SK-N-SH (cell line): ENCODE results near the gene TRIM69. TPM values are rescaled to one million over a fixed set of nuclear protein-coding genes. Genes with fewer than 3 reads are reported as not detected.

Source experiments
- CTCF ChIA-PET: fragments of 300-600, 350-600 bp; formaldehyde crosslinking; extraction: SDS; loops from one replicate; lab custom pipeline; 2021; lab: Yijun Ruan, JAX
- POLR2A ChIA-PET: fragments of 350-600 bp; sonication (Branson Sonifier 250); formaldehyde crosslinking; extraction: SDS; loops from one replicate; lab custom pipeline; 2020; ENCODE audit warnings: antibody characterized with exemption, inconsistent platforms; lab: Yijun Ruan, JAX
- DNase-seq: peaks from one replicate; pipeline ENCODE4 v3.0.0; 2012
- H2AFZ ChIP-seq: fragments of 200-600 bp; sonication (generic); 2 replicates; pipeline ENCODE4 v1.8.1; 2016; ENCODE audit warnings: antibody characterized with exemption, mild to moderate bottlenecking, low read depth
- H3F3A ChIP-seq: fragments of 200-600 bp; sonication (generic); replicated peaks from 2 replicates; pipeline ENCODE3; 2016; ENCODE audit warnings: antibody characterized with exemption, mild to moderate bottlenecking; ENCODE audit not compliant: insufficient read depth
- H3K27ac ChIP-seq, 2 experiments: fragments of 200-500 bp in 1 of 2; fragments of 200-600 bp in 1 of 2; sonication (Bioruptor generic) in 1 of 2; sonication (generic), shearing (Covaris generic) in 1 of 2; 2 replicates each; pipeline versions ENCODE4 v1.5.1 to v1.6.1; 2014 to 2016; ENCODE audit warnings: low read depth in 2 of 2, inconsistent platforms in 1 of 2, low read length in 1 of 2, mild to moderate bottlenecking in 1 of 2, mixed read lengths in 1 of 2
- H3K27me3 ChIP-seq: fragments of 200-600 bp; sonication (generic), shearing (Covaris generic); 2 replicates; pipeline ENCODE4 v1.6.1; 2016; ENCODE audit warnings: mixed run types; ENCODE audit not compliant: insufficient read depth
- H3K36me3 ChIP-seq, 2 experiments: fragments of 200-500 bp in 1 of 2; fragments of 200-600 bp in 1 of 2; sonication (Bioruptor generic) in 1 of 2; sonication (generic) in 1 of 2; replicated peaks in 1 of 2; 2 replicates each; pipeline versions ENCODE3 to v1.5.1; 2014 to 2016; ENCODE audit warnings: low read length in 1 of 2, mild to moderate bottlenecking in 1 of 2; ENCODE audit not compliant: insufficient read depth in 2 of 2, control insufficient read depth in 1 of 2
- H3K4me1 ChIP-seq, 2 experiments: fragments of 200-500 bp in 1 of 2; fragments of 200-600 bp in 1 of 2; sonication (Bioruptor generic) in 1 of 2; sonication (generic), shearing (Covaris generic) in 1 of 2; 2 replicates each; pipeline versions ENCODE4 v1.5.1 to v1.6.1; 2014 to 2016; ENCODE audit warnings: low read depth in 1 of 2, low read length in 1 of 2, mixed run types in 1 of 2; ENCODE audit not compliant: insufficient read depth in 2 of 2, control insufficient read depth in 1 of 2
- H3K4me2 ChIP-seq: fragments of 200-600 bp; sonication (generic), shearing (Covaris generic); 2 replicates; pipeline ENCODE4 v1.6.1; 2017; ENCODE audit warnings: mixed run types
- H3K4me3 ChIP-seq, 2 experiments: fragments of 200-500 bp in 1 of 2; fragments of 200-600 bp in 1 of 2; sonication (Bioruptor generic) in 1 of 2; sonication (generic), shearing (Covaris generic) in 1 of 2; 2 replicates each; pipeline versions ENCODE4 v1.5.1 to v1.8.1; 2014 to 2016; ENCODE audit warnings: low read depth in 2 of 2, inconsistent platforms in 1 of 2, low read length in 1 of 2, mild to moderate bottlenecking in 1 of 2, mixed read lengths in 1 of 2, moderate library complexity in 1 of 2
- H3K79me2 ChIP-seq: fragments of 200-600 bp; sonication (generic); 2 replicates; pipeline ENCODE4 v1.8.1; 2017; ENCODE audit warnings: mild to moderate bottlenecking; ENCODE audit not compliant: insufficient read depth
- H3K9ac ChIP-seq: fragments of 200-600 bp; sonication (generic); 2 replicates; pipeline ENCODE4 v1.6.1; 2017; ENCODE audit warnings: mixed run types
- H3K9me2 ChIP-seq: fragments of 200-600 bp; sonication (generic); 2 replicates; pipeline ENCODE4 v1.6.1; 2017; ENCODE audit warnings: mixed run types
- H3K9me3 ChIP-seq: fragments of 200-600 bp; sonication (generic); 2 replicates; pipeline ENCODE4 v1.6.1; 2017; ENCODE audit warnings: mixed run types, mild to moderate bottlenecking, moderate library complexity
- H4K20me1 ChIP-seq: fragments of 200-600 bp; sonication (generic); 2 replicates; pipeline ENCODE4 v1.6.1; 2017; ENCODE audit warnings: mild to moderate bottlenecking, mixed run types; ENCODE audit not compliant: insufficient read depth
- FOXM1 ChIP-seq: IDR thresholded peaks from 2 replicates; pipeline ENCODE4 v1.4.0; 2012; ENCODE audit warnings: low read depth, mild to moderate bottlenecking
- GABPA ChIP-seq: IDR thresholded peaks from 2 replicates; pipeline ENCODE4 v1.4.0; 2012; ENCODE audit warnings: low read depth, mild to moderate bottlenecking
- NFIC ChIP-seq: IDR thresholded peaks from 2 replicates; pipeline ENCODE4 v1.4.0; 2012; ENCODE audit warnings: borderline replicate concordance
- RAD21 ChIP-seq: IDR thresholded peaks from 2 replicates; pipeline ENCODE4 v1.6.1; 2012; ENCODE audit warnings: mild to moderate bottlenecking, low read length
- RCOR1 ChIP-seq: fragments of 150-350 bp; IDR thresholded peaks from 2 replicates; pipeline ENCODE4 v1.6.1; 2017; ENCODE audit warnings: antibody characterized with exemption, low read length
- RFX5 ChIP-seq: IDR thresholded peaks from 2 replicates; pipeline ENCODE4 v1.6.1; 2012; ENCODE audit warnings: mild to moderate bottlenecking, improper control_type of control experiment, low read length
- RXRA ChIP-seq: IDR thresholded peaks from 2 replicates; pipeline ENCODE4 v1.4.0; 2012; ENCODE audit warnings: low read depth, mild to moderate bottlenecking, borderline replicate concordance
- SMC3 ChIP-seq: IDR thresholded peaks from 2 replicates; pipeline ENCODE4 v1.6.1; 2012; ENCODE audit warnings: low read depth, low read length, improper control_type of control experiment
- WGBS: methylation state at CpG from one replicate; pipeline ENCODE4 v1.1.6; 2017; ENCODE audit warnings: low lambda C conversion rate; 5-methylcytosine and 5-hydroxymethylcytosine counted together
- polyA plus RNA-seq, 3 experiments: library from polyadenylated mRNA; depleted of rRNA; stranded (reverse); fragments of >200 nt; gene quantifications; 2 replicates each; pipeline ENCODE4 v1.2.3, GENCODE V29; 2012
- TF ChIP-seq, protein P1 (sequence below): fragments of 200-600 bp; sonication (generic); IDR thresholded peaks from 2 replicates; pipeline ENCODE4 v1.6.1; 2017; ENCODE audit warnings: antibody characterized with exemption, mild to moderate bottlenecking, moderate library complexity

The TRIM69 gene
- polyA plus RNA-seq, 1 of the 3 experiments (the other 2 are of a cell fraction): 9.7 TPM

DNA sequence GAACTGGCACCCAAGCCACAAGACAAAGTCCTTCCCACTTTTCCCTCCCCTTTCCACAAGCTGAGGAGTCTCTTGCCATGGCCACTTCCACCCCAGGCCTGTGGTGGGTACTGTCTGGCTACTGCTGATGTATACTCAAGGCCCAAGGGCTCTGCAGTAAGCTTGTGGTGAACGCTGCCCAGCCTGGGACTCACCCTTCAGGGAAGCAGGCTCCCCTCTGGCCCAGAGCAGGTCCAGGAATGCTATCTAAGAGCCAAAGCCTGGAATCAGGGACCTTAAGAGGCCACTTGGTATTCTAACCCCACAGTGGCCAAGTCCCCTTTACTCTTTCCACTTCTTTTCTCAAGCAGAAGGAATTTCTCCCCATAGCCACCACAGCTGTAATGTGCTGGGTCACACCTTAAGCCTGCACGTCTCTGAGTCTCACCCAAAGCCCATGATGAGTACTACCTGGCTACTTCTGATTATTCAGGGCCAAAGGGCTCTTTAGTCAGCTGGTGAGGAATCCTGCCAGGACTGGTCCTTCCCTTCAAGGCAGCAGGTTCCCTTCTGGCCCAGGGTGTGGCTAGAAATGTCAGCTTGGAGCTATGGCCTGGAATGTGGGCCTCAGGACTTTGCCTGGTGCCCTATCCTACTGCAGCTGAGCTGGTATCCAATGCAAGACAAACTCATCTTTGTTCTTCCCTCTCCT, 29.2 kb upstream of the TRIM69 start:
- DNase-seq: no peak
- H2AFZ ChIP-seq: no peak overlapping the region
- no peaks in the 10 kb centered on the region for H3K9me2 ChIP-seq
- TF ChIP-seq GABPA (no peak), FOXM1 (no peak)
- TF ChIP-seq, protein P1, sequence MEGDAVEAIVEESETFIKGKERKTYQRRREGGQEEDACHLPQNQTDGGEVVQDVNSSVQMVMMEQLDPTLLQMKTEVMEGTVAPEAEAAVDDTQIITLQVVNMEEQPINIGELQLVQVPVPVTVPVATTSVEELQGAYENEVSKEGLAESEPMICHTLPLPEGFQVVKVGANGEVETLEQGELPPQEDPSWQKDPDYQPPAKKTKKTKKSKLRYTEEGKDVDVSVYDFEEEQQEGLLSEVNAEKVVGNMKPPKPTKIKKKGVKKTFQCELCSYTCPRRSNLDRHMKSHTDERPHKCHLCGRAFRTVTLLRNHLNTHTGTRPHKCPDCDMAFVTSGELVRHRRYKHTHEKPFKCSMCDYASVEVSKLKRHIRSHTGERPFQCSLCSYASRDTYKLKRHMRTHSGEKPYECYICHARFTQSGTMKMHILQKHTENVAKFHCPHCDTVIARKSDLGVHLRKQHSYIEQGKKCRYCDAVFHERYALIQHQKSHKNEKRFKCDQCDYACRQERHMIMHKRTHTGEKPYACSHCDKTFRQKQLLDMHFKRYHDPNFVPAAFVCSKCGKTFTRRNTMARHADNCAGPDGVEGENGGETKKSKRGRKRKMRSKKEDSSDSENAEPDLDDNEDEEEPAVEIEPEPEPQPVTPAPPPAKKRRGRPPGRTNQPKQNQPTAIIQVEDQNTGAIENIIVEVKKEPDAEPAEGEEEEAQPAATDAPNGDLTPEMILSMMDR: no peak
- TF ChIP-seq, all 33 proteins: peak for 0
- Histone ChIP-seq H3K9ac (no peak overlapping the region), H3K4me1 (no peaks in the 10 kb centered on the region), H3K27me3 (no peaks in the 10 kb centered on the region), H3K9me3 (no peaks in the 10 kb centered on the region; the same call in 1 of the 2 replicates), H3F3A (peaks cover 6% of the 10 kb centered on the region), H4K20me1 (no peaks in the 10 kb centered on the region), H3K36me3 (no peaks in the 10 kb centered on the region), H3K27ac (no peak overlapping the region), H3K4me3 (no peak overlapping the region), H3K79me2 (peaks cover 7% of the 10 kb centered on the region; the same call in 1 of the 2 replicates), H3K4me2 (no peak overlapping the region)
- POLR2A ChIA-PET: interaction anchor here (2.0 kb wide), 1 partner anchor 44 kb away, joined by 5 read pairs; the partner anchor contains the start of gene SPG11
- 74% methylated on average over 2 of the region's 2 CpGs for WGBS
- CTCF ChIA-PET: interaction anchor here (0.7 to 11.4 kb wide), 4 partner anchors 11 to 43 kb away, joined by 3 to 117 read pairs (median 3); partner anchors contain the start of gene TRIM69

DNA sequence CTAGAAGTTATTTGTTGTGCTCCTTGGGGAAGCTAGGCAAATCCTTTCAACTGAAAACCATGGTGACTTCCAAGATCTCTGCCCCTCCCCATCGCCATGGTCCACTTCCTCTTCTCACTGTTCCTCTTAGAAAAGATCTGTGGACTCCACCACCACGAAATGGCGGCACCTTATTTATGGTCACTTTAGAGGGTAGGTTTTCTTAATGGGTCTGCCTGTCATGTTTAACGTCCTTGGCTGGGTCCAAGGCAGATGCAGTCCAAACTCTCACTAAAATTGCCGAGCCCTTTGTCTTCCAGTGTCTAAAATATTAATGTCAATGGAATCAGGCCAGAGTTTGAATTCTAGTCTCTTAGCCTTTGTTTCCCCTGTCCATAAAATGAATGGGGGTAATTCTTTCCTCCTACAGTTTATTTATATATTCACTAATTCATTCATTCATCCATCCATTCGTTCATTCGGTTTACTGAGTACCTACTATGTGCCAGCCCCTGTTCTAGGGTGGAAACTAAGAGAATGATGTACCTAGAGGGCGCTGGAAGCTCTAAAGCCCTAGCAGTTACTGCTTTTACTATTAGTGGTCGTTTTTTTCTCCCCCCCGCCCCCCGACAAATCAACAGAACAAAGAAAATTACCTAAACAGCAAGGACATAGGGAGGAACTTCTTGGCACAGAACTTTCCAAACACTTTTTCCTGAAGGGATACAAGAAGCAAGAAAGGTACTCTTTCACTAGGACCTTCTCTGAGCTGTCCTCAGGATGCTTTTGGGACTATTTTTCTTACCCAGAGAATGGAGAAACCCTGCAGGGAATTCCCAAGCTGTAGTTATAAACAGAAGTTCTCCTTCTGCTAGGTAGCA, 25.9 kb upstream of the TRIM69 start:
- Histone ChIP-seq H3K4me2 (peak overlapping the region; percentile 66), H3K9ac (peak overlapping the region; percentile 95), H4K20me1 (peaks cover 12% of the 10 kb centered on the region; the same call in 1 of the 2 replicates), H3K79me2 (peaks cover 41% of the 10 kb centered on the region), H3F3A (peaks cover 6% of the 10 kb centered on the region), H3K4me1 (no peaks in the 10 kb centered on the region; a peak in 1 of 4 replicates), H3K9me3 (no peaks in the 10 kb centered on the region), H3K9me2 (no peaks in the 10 kb centered on the region), H3K27ac (peak overlapping the region; percentile 87 to 89), H3K4me3 (peak overlapping the region; percentile 74 to 99), H3K36me3 (peaks cover 4 to 5% of the 10 kb centered on the region in 2 experiments), H2AFZ (peak overlapping the region; percentile 99), H3K27me3 (no peaks in the 10 kb centered on the region)
- WGBS: 35% methylated on average over 11 of the region's 11 CpGs
- CTCF ChIA-PET: interaction anchor here (0.6 to 11.4 kb wide), 13 partner anchors 12 to 170 kb away, joined by 3 to 117 read pairs (median 4); partner anchors contain the start of genes SPG11 and TRIM69
- TF ChIP-seq, protein P1: peak; percentile 63
- peak; percentile 55 for TF ChIP-seq RFX5
- TF ChIP-seq SMC3: 0 out of 2 replicates have a peak, but pooled peaks have one; percentile 20
- TF ChIP-seq RCOR1: peak; percentile 60
- no peak for TF ChIP-seq GABPA
- no peak for TF ChIP-seq RXRA
- TF ChIP-seq NFIC: 0 out of 2 replicates have a peak, but pooled peaks have one; percentile 3
- TF ChIP-seq RAD21: peak; percentile 20
- POLR2A ChIA-PET: interaction anchor here (1.0 to 2.5 kb wide), 3 partner anchors 17 to 47 kb away, joined by 3 to 16 read pairs (median 11); partner anchors contain the start of gene SPG11
- DNase-seq: no peak
